B cell (primary cell): ENCODE data around the gene OR6J1. TPM values are rescaled to one million over a fixed set of nuclear protein-coding genes. Genes with fewer than 3 reads are reported as not detected.

ENCODE experiments used
- ATAC-seq: fragments of 200-7000 bp; cut with Tn5 transposase; one replicate; pipeline ENCODE4 v1.10.0; 2021; ENCODE audit warnings: low read depth, mild to moderate bottlenecking, moderate number of reproducible peaks, moderate library complexity
- CTCF ChIA-PET: fragments of 350-600 bp; sonication (Branson Sonifier 250); formaldehyde crosslinking; loops from one replicate; lab custom pipeline; 2021; ENCODE audit warnings: antibody characterized with exemption, inconsistent platforms; lab: Charles Lee
- POLR2A ChIA-PET: fragments of 350-600 bp; sonication (Branson Sonifier 250); formaldehyde crosslinking; loops from one replicate; lab custom pipeline; 2021; ENCODE audit warnings: antibody characterized with exemption; lab: Charles Lee
- DNase-seq: peaks from one replicate; pipeline ENCODE4 v3.0.0; 2013
- H2AFZ ChIP-seq: 2 replicates; pipeline ENCODE4 v1.6.1; 2012; ENCODE audit warnings: mild to moderate bottlenecking, low read depth, low read length; ENCODE audit not compliant: insufficient read depth, poor library complexity, severe bottlenecking
- H3K27ac ChIP-seq, 2 donors: 1 replicate in 1 of 2; 2 replicates in 1 of 2; pipeline ENCODE4 v1.5.1; 2012 to 2013; ENCODE audit warnings: low read length in 2 of 2, mild to moderate bottlenecking in 2 of 2, moderate library complexity in 1 of 2
- H3K27me3 ChIP-seq, 4 experiments: fragments of 200-600 bp in 1 of 4; sonication (generic) in 1 of 4; replicated peaks in 1 of 4; 1 replicate in 2 of 4; 2 replicates in 2 of 4; pipeline versions ENCODE4 v1.6.1 to v1.7.0; 2013 to 2016; ENCODE audit warnings: low read length in 3 of 4, mild to moderate bottlenecking in 2 of 4, mixed read lengths in 1 of 4, moderate library complexity in 1 of 4; ENCODE audit not compliant: insufficient read depth in 4 of 4, control insufficient read depth in 3 of 4; ENCODE audit errors: control extremely low read depth in 1 of 4
- H3K36me3 ChIP-seq, 2 experiments: replicated peaks in 1 of 2; 1 replicate in 1 of 2; 2 replicates in 1 of 2; pipeline versions ENCODE4 v1.6.1 to v1.7.1; 2013; ENCODE audit warnings: low read length in 1 of 2; ENCODE audit not compliant: insufficient read depth in 2 of 2, control insufficient read depth in 1 of 2; ENCODE audit errors: control extremely low read depth in 1 of 2, extremely low read depth in 1 of 2
- H3K4me1 ChIP-seq, 2 donors: fragments of 200-600 bp in 1 of 2; sonication (generic) in 1 of 2; 1 replicate in 1 of 2; 2 replicates in 1 of 2; pipeline versions ENCODE4 v1.5.1 to v1.6.1; 2013 to 2017; ENCODE audit warnings: low read length in 2 of 2; ENCODE audit not compliant: control insufficient read depth in 2 of 2, insufficient read depth in 2 of 2
- H3K4me2 ChIP-seq: replicated peaks from 2 replicates; pipeline ENCODE3; 2012; ENCODE audit warnings: mild to moderate bottlenecking, low read depth, low read length; ENCODE audit not compliant: poor library complexity, severe bottlenecking
- H3K4me3 ChIP-seq, 5 experiments: fragments of 200-600 bp in 1 of 5; sonication (generic) in 1 of 5; 1 replicate in 3 of 5; 2 replicates in 2 of 5; pipeline versions ENCODE4 v1.5.1 to v1.7.0; 2011 to 2016; ENCODE audit warnings: low read length in 4 of 5, mild to moderate bottlenecking in 4 of 5, low read depth in 2 of 5, control low read depth in 1 of 5, moderate library complexity in 1 of 5; ENCODE audit not compliant: insufficient read depth in 1 of 5; ENCODE audit errors: control extremely low read depth in 1 of 5, extremely low read depth in 1 of 5
- H3K79me2 ChIP-seq: fragments of 200-600 bp; sonication (generic); one replicate; pipeline ENCODE4 v1.6.0; 2016; ENCODE audit warnings: low read length; ENCODE audit not compliant: control insufficient read depth, insufficient read depth
- H3K9ac ChIP-seq: fragments of 200-600 bp; sonication (generic); 2 replicates; pipeline ENCODE4 v1.6.1; 2017; ENCODE audit warnings: mild to moderate bottlenecking, low read length, moderate library complexity
- H3K9me3 ChIP-seq, 3 donors: one replicate each; pipeline versions ENCODE4 v1.6.1 to v1.7.1; 2013; ENCODE audit warnings: low read length in 2 of 3; ENCODE audit not compliant: control insufficient read depth in 2 of 3, insufficient read depth in 1 of 3; ENCODE audit errors: control extremely low read depth in 1 of 3
- H4K20me1 ChIP-seq: 2 replicates; pipeline ENCODE4 v1.6.0; 2012; ENCODE audit warnings: mild to moderate bottlenecking, low read length; ENCODE audit not compliant: insufficient read depth, control insufficient read depth, poor library complexity, severe bottlenecking
- H3K27ac Mint-ChIP-seq: one replicate; pipeline ENCODE4 v1.8.0; 2021; ENCODE audit warnings: mixed read lengths
- H3K27me3 Mint-ChIP-seq: one replicate; pipeline ENCODE4 v1.8.0; 2021; ENCODE audit warnings: mixed read lengths
- H3K4me1 Mint-ChIP-seq: one replicate; pipeline ENCODE4 v1.8.0; 2021; ENCODE audit warnings: mixed read lengths
- H3K4me3 Mint-ChIP-seq: one replicate; pipeline ENCODE4 v1.8.0; 2021; ENCODE audit warnings: mixed read lengths
- H3K9me3 Mint-ChIP-seq: one replicate; pipeline ENCODE4 v1.8.0; 2022; ENCODE audit warnings: mixed read lengths; ENCODE audit not compliant: insufficient read depth
- CTCF ChIP-seq: fragments of 200-600 bp; IDR thresholded peaks from one replicate; pipeline ENCODE4 v1.8.0; 2022; ENCODE audit warnings: antibody characterized with exemption, mild to moderate bottlenecking
- EZH2 ChIP-seq: IDR thresholded peaks from 2 replicates; pipeline ENCODE4 v1.6.1; 2012; ENCODE audit warnings: borderline replicate concordance, low read depth, mild to moderate bottlenecking, moderate library complexity, low read length; ENCODE audit not compliant: insufficient read depth, poor library complexity, severe bottlenecking
- WGBS: methylation state at CpG from one replicate; pipeline ENCODE4 v1.1.5; 2013; ENCODE audit warnings: missing lambda C conversion rate; ENCODE audit not compliant: insufficient coverage; 5-methylcytosine and 5-hydroxymethylcytosine counted together
- intact Hi-C: fragments of 100-400 bp; cut with micrococcal nuclease; formaldehyde crosslinking; loops from one replicate; pipeline ENCODE4 v1.10.0; 2022
- polyA plus RNA-seq: library from polyadenylated mRNA; depleted of rRNA; stranded (reverse); fragments of >200 nt; gene quantifications from 2 replicates; pipeline ENCODE4 v1.2.3, GENCODE V29; 2012
- total RNA-seq, 2 donors: library from RNA; stranded (reverse); fragments of 120-200 nt in 1 of 2; gene quantifications; 1 replicate in 1 of 2; 2 replicates in 1 of 2; pipeline versions ENCODE4 v1.2.3 to v1.2.4, GENCODE V29; 2013 to 2022

The OR6J1 gene
- total and polyA plus RNA-seq, 2 donors (not counting 1 experiment from before 2014, with no cell fraction given): not detected

- peak overlapping the region in 1 of 2 donors; percentile 42 for H3K27ac ChIP-seq
- TF ChIP-seq EZH2 (no peak), CTCF (no peak)
- Mint-ChIP-seq H3K4me1 (peaks cover 64% of the 10 kb centered on the region), H3K9me3 (no peaks in the 10 kb centered on the region), H3K4me3 (peak overlapping the region; percentile 30), H3K27ac (peak overlapping the region; percentile 54), H3K27me3 (no peaks in the 10 kb centered on the region)
- WGBS: no CpG with 5 or more reads among the region's 5 CpGs
- intact Hi-C loops: no loop called here
- no peak overlapping the region for H3K9ac ChIP-seq
- H3K79me2 ChIP-seq: peaks cover 63% of the 10 kb centered on the region
- H3K36me3 ChIP-seq: peaks cover 2 to 11% of the 10 kb centered on the region in 2 experiments
- no peak overlapping the region for H3K4me2 ChIP-seq
- H3K4me1 ChIP-seq: peaks cover 33 to 36% of the 10 kb centered on the region in 2 donors
- ATAC-seq (no peak), DNase-seq (no peak)
- H4K20me1 ChIP-seq: no peaks in the 10 kb centered on the region
- no peaks in the 10 kb centered on the region for H3K27me3 ChIP-seq
- no peak overlapping the region for H2AFZ ChIP-seq
- H3K9me3 ChIP-seq: no peaks in the 10 kb centered on the region
- POLR2A ChIA-PET: no interaction called here
- CTCF ChIA-PET: interaction anchor here (1.3 to 8.0 kb wide), 4 partner anchors 16 to 313 kb away, joined by 3 to 85 read pairs (median 7); no protein-coding TSS in a partner anchor
- no peak overlapping the region for H3K4me3 ChIP-seq
Measured at GRCh38 chr14:22587247-22587646, 56.9 kb downstream of the OR6J1 start.

- Histone ChIP-seq H3K27ac (peak overlapping the region in 1 of 2 donors; percentile 45), H2AFZ (no peak overlapping the region)
- intact Hi-C loops: no loop called here
Measured at GRCh38 chr14:22583994-22584393, 60.2 kb downstream of the OR6J1 start.

More at GRCh38 chr14:22583994-22584393, 60.2 kb downstream of the OR6J1 start:
- peaks cover 25 to 29% of the 10 kb centered on the region in 2 donors for H3K4me1 ChIP-seq
- ATAC-seq (no peak), DNase-seq (no peak)
- no peak overlapping the region for H3K4me2 ChIP-seq
- Mint-ChIP-seq H3K4me3 (no peak overlapping the region), H3K27me3 (no peaks in the 10 kb centered on the region), H3K4me1 (peaks cover 58% of the 10 kb centered on the region), H3K27ac (peak overlapping the region; percentile 3), H3K9me3 (no peaks in the 10 kb centered on the region)
- POLR2A ChIA-PET: interaction anchor here (0.5 kb wide), 1 partner anchor 122 kb away, joined by 3 read pairs; no protein-coding TSS in a partner anchor
- peaks cover 91% of the 10 kb centered on the region for H3K79me2 ChIP-seq
- no peak overlapping the region for H3K9ac ChIP-seq
- no peak for TF ChIP-seq EZH2
- TF ChIP-seq CTCF: no peak
- no peak overlapping the region for H3K4me3 ChIP-seq
- CTCF ChIA-PET: interaction anchor here (1.0 to 8.0 kb wide), 5 partner anchors 13 to 403 kb away, joined by 3 to 85 read pairs (median 10); partner anchors contain the start of gene AJUBA
- WGBS: 100% methylated on average over 1 of the region's 1 CpG
- no peaks in the 10 kb centered on the region for H3K27me3 ChIP-seq
- H4K20me1 ChIP-seq: no peaks in the 10 kb centered on the region
- H3K9me3 ChIP-seq: no peaks in the 10 kb centered on the region
- H3K36me3 ChIP-seq: peaks cover 2 to 11% of the 10 kb centered on the region in 2 experiments
